Keratinocyte (primary cell): ENCODE data around the gene CCL15.

Source experiments
- CTCF ChIP-seq, 3 experiments: IDR thresholded peaks in 1 of 3; conservative IDR thresholded peaks in 1 of 3; optimal IDR thresholded peaks in 1 of 3; 2 replicates in 2 of 3; 3 replicates in 1 of 3; pipeline versions ENCODE3 to v1.5.1; 2011; ENCODE audit warnings: low read length in 3 of 3, mild to moderate bottlenecking in 3 of 3, moderate library complexity in 2 of 3, control low read depth in 1 of 3, inconsistent platforms in 1 of 3; ENCODE audit not compliant: insufficient read depth in 2 of 3; ENCODE audit errors: extremely low read depth in 1 of 3
- EZH2 ChIP-seq: IDR thresholded peaks from one replicate; pipeline ENCODE4 v1.6.1; 2012; ENCODE audit warnings: inconsistent platforms, mild to moderate bottlenecking, low read length, moderate library complexity

GRCh38 chr17:35972945-35973332, 28.4 kb downstream of the CCL15 start:
- TF ChIP-seq EZH2, result no peak
- no peak for TF ChIP-seq CTCF (optimal IDR thresholded peaks at IDR 0.05 in 1 of 3, IDR thresholded peaks at IDR 0.05 in 1 of 3, conservative IDR thresholded peaks at IDR 0.05 in 1 of 3; ENCODE audit: extremely low read depth in 1 of 3, insufficient read depth in 2 of 3, low read length in 3 of 3)
